Measurements from ENCODE around the gene SPATA31E1. TPM values are rescaled to one million over a fixed set of nuclear protein-coding genes. Genes with fewer than 3 reads are reported as not detected.
"Not testable (repeated sequence)": the region's sequence is repeated elsewhere in the genome, so short reads cannot be mapped to it uniquely, and the experiment has no call there.

SPATA31E1 gene
- total and polyA plus RNA-seq, 2 donors (not counting 1 experiment from before 2014, with no cell fraction given): not detected

GRCh38 chr9:87919013-87919412 lies 36.3 kb downstream of the SPATA31E1 start:
- H3K4me1 Mint-ChIP-seq; CTCF ChIA-PET; H3K27ac Mint-ChIP-seq; DNase-seq; H4K20me1 ChIP-seq (ENCODE audit: control insufficient read depth, insufficient read depth, low read length, poor library complexity, severe bottlenecking); H3K79me2 ChIP-seq (ENCODE audit: control insufficient read depth, insufficient read depth, low read length); H3K4me3 ChIP-seq (ENCODE audit: control extremely low read depth in 1 of 5, extremely low read depth in 1 of 5, insufficient read depth in 1 of 5, low read depth in 2 of 5, low read length in 4 of 5); H3K9me3 ChIP-seq (ENCODE audit: control extremely low read depth in 1 of 3, control insufficient read depth in 2 of 3, insufficient read depth in 1 of 3, low read length in 2 of 3); H3K4me2 ChIP-seq (replicated peaks; ENCODE audit: low read depth, low read length, poor library complexity, severe bottlenecking); POLR2A ChIA-PET; H3K4me1 ChIP-seq (ENCODE audit: control insufficient read depth in 2 of 2, insufficient read depth in 2 of 2, low read length in 2 of 2); H3K27me3 Mint-ChIP-seq; ATAC-seq (ENCODE audit: low read depth); H3K36me3 ChIP-seq (replicated peaks in 1 of 2; ENCODE audit: control extremely low read depth in 1 of 2, control insufficient read depth in 1 of 2, extremely low read depth in 1 of 2, insufficient read depth in 2 of 2, low read length in 1 of 2); H3K9me3 Mint-ChIP-seq (ENCODE audit: insufficient read depth); H2AFZ ChIP-seq (ENCODE audit: insufficient read depth, low read depth, low read length, poor library complexity, severe bottlenecking); H3K9ac ChIP-seq (ENCODE audit: low read length); H3K27ac ChIP-seq (ENCODE audit: low read length in 2 of 2); H3K4me3 Mint-ChIP-seq; H3K27me3 ChIP-seq (replicated peaks in 1 of 4; ENCODE audit: control extremely low read depth in 1 of 4, control insufficient read depth in 3 of 4, insufficient read depth in 4 of 4, low read length in 3 of 4); intact Hi-C loops (cut with micrococcal nuclease): not testable (repeated sequence)
- 48% methylated on average over 7 of the region's 13 CpGs for WGBS (ENCODE audit: insufficient coverage)

GRCh38 chr9:87921561-87921960 lies 38.9 kb downstream of the SPATA31E1 start:
- H3K9ac ChIP-seq (ENCODE audit: low read length); intact Hi-C loops (cut with micrococcal nuclease); H3K27me3 ChIP-seq (replicated peaks in 1 of 4; ENCODE audit: control extremely low read depth in 1 of 4, control insufficient read depth in 3 of 4, insufficient read depth in 4 of 4, low read length in 3 of 4); H3K27me3 Mint-ChIP-seq; ATAC-seq (ENCODE audit: low read depth); H3K79me2 ChIP-seq (ENCODE audit: control insufficient read depth, insufficient read depth, low read length); H3K36me3 ChIP-seq (replicated peaks in 1 of 2; ENCODE audit: control extremely low read depth in 1 of 2, control insufficient read depth in 1 of 2, extremely low read depth in 1 of 2, insufficient read depth in 2 of 2, low read length in 1 of 2); H3K9me3 Mint-ChIP-seq (ENCODE audit: insufficient read depth); H4K20me1 ChIP-seq (ENCODE audit: control insufficient read depth, insufficient read depth, low read length, poor library complexity, severe bottlenecking); H3K9me3 ChIP-seq (ENCODE audit: control extremely low read depth in 1 of 3, control insufficient read depth in 2 of 3, insufficient read depth in 1 of 3, low read length in 2 of 3); H2AFZ ChIP-seq (ENCODE audit: insufficient read depth, low read depth, low read length, poor library complexity, severe bottlenecking); DNase-seq; CTCF ChIA-PET; POLR2A ChIA-PET; H3K4me3 ChIP-seq (ENCODE audit: control extremely low read depth in 1 of 5, extremely low read depth in 1 of 5, insufficient read depth in 1 of 5, low read depth in 2 of 5, low read length in 4 of 5); H3K27ac ChIP-seq (ENCODE audit: low read length in 2 of 2); H3K27ac Mint-ChIP-seq; H3K4me3 Mint-ChIP-seq; H3K4me2 ChIP-seq (replicated peaks; ENCODE audit: low read depth, low read length, poor library complexity, severe bottlenecking); H3K4me1 Mint-ChIP-seq; H3K4me1 ChIP-seq (ENCODE audit: control insufficient read depth in 2 of 2, insufficient read depth in 2 of 2, low read length in 2 of 2): not testable (repeated sequence)
- WGBS (ENCODE audit: insufficient coverage): 79% methylated on average over 8 of the region's 8 CpGs

GRCh38 chr9:87923012-87923411 lies 40.3 kb downstream of the SPATA31E1 start:
- POLR2A ChIA-PET; H3K4me3 Mint-ChIP-seq; H3K4me2 ChIP-seq (replicated peaks; ENCODE audit: low read depth, low read length, poor library complexity, severe bottlenecking); H3K27ac Mint-ChIP-seq; H3K27me3 Mint-ChIP-seq; H3K36me3 ChIP-seq (replicated peaks in 1 of 2; ENCODE audit: control extremely low read depth in 1 of 2, control insufficient read depth in 1 of 2, extremely low read depth in 1 of 2, insufficient read depth in 2 of 2, low read length in 1 of 2); H4K20me1 ChIP-seq (ENCODE audit: control insufficient read depth, insufficient read depth, low read length, poor library complexity, severe bottlenecking); H3K27ac ChIP-seq (ENCODE audit: low read length in 2 of 2); H3K9me3 Mint-ChIP-seq (ENCODE audit: insufficient read depth); H3K9me3 ChIP-seq (ENCODE audit: control extremely low read depth in 1 of 3, control insufficient read depth in 2 of 3, insufficient read depth in 1 of 3, low read length in 2 of 3); H2AFZ ChIP-seq (ENCODE audit: insufficient read depth, low read depth, low read length, poor library complexity, severe bottlenecking); CTCF ChIA-PET; ATAC-seq (ENCODE audit: low read depth); H3K9ac ChIP-seq (ENCODE audit: low read length); H3K4me3 ChIP-seq (ENCODE audit: control extremely low read depth in 1 of 5, extremely low read depth in 1 of 5, insufficient read depth in 1 of 5, low read depth in 2 of 5, low read length in 4 of 5); H3K4me1 Mint-ChIP-seq; DNase-seq; intact Hi-C loops (cut with micrococcal nuclease); H3K27me3 ChIP-seq (replicated peaks in 1 of 4; ENCODE audit: control extremely low read depth in 1 of 4, control insufficient read depth in 3 of 4, insufficient read depth in 4 of 4, low read length in 3 of 4); H3K79me2 ChIP-seq (ENCODE audit: control insufficient read depth, insufficient read depth, low read length); H3K4me1 ChIP-seq (ENCODE audit: control insufficient read depth in 2 of 2, insufficient read depth in 2 of 2, low read length in 2 of 2): not testable (repeated sequence)
- 3% methylated on average over 5 of the region's 10 CpGs for WGBS (ENCODE audit: insufficient coverage)

- H3K9me3 ChIP-seq (ENCODE audit: control extremely low read depth in 1 of 3, control insufficient read depth in 2 of 3, insufficient read depth in 1 of 3, low read length in 2 of 3); H3K4me3 Mint-ChIP-seq; H3K36me3 ChIP-seq (replicated peaks in 1 of 2; ENCODE audit: control extremely low read depth in 1 of 2, control insufficient read depth in 1 of 2, extremely low read depth in 1 of 2, insufficient read depth in 2 of 2, low read length in 1 of 2); H2AFZ ChIP-seq (ENCODE audit: insufficient read depth, low read depth, low read length, poor library complexity, severe bottlenecking); H3K27ac Mint-ChIP-seq; H3K27me3 ChIP-seq (replicated peaks in 1 of 4; ENCODE audit: control extremely low read depth in 1 of 4, control insufficient read depth in 3 of 4, insufficient read depth in 4 of 4, low read length in 3 of 4); H3K4me1 ChIP-seq (ENCODE audit: control insufficient read depth in 2 of 2, insufficient read depth in 2 of 2, low read length in 2 of 2); H3K9me3 Mint-ChIP-seq (ENCODE audit: insufficient read depth); H3K79me2 ChIP-seq (ENCODE audit: control insufficient read depth, insufficient read depth, low read length); H3K27ac ChIP-seq (ENCODE audit: low read length in 2 of 2); H3K9ac ChIP-seq (ENCODE audit: low read length); H3K4me2 ChIP-seq (replicated peaks; ENCODE audit: low read depth, low read length, poor library complexity, severe bottlenecking); intact Hi-C loops (cut with micrococcal nuclease); H3K27me3 Mint-ChIP-seq; DNase-seq; CTCF ChIA-PET; H3K4me1 Mint-ChIP-seq; ATAC-seq (ENCODE audit: low read depth); POLR2A ChIA-PET; H3K4me3 ChIP-seq (ENCODE audit: control extremely low read depth in 1 of 5, extremely low read depth in 1 of 5, insufficient read depth in 1 of 5, low read depth in 2 of 5, low read length in 4 of 5); H4K20me1 ChIP-seq (ENCODE audit: control insufficient read depth, insufficient read depth, low read length, poor library complexity, severe bottlenecking): not testable (repeated sequence)
- WGBS (ENCODE audit: insufficient coverage): 95% methylated on average over 10 of the region's 10 CpGs
Measured at GRCh38 chr9:87924851-87925250, 42.2 kb downstream of the SPATA31E1 start.

Measured in B cell (primary cell).